ENCODE measurements around the gene DMBX1.

GRCh38 chr1:46481961-46482360 lies 7.7 kb upstream of the DMBX1 start:
- TF ChIP-seq CTCF (IDR thresholded peaks at IDR 0.05) (no peak), EZH2 (IDR thresholded peaks at IDR 0.05; ENCODE audit: borderline replicate concordance, insufficient read depth, low read depth, low read length, poor library complexity, severe bottlenecking) (no peak)
